Measurements from ENCODE around the gene UXS1.

GRCh38 chr2:106208399-106208798 is 14.3 kb upstream of the UXS1 start:
- no peak for TF ChIP-seq CTCF (IDR thresholded peaks at IDR 0.05)
- no peak for TF ChIP-seq EZH2 (IDR thresholded peaks at IDR 0.05; ENCODE audit: borderline replicate concordance, insufficient read depth, low read depth, low read length, poor library complexity, severe bottlenecking)
